Measurements from ENCODE around the gene RNF208. TPM values are rescaled to one million over a fixed set of nuclear protein-coding genes. Genes with fewer than 3 reads are reported as not detected.

RNF208 gene
- total RNA-seq, 2 experiments from 2014 or later = 6.0 to 7.1 TPM

DNA sequence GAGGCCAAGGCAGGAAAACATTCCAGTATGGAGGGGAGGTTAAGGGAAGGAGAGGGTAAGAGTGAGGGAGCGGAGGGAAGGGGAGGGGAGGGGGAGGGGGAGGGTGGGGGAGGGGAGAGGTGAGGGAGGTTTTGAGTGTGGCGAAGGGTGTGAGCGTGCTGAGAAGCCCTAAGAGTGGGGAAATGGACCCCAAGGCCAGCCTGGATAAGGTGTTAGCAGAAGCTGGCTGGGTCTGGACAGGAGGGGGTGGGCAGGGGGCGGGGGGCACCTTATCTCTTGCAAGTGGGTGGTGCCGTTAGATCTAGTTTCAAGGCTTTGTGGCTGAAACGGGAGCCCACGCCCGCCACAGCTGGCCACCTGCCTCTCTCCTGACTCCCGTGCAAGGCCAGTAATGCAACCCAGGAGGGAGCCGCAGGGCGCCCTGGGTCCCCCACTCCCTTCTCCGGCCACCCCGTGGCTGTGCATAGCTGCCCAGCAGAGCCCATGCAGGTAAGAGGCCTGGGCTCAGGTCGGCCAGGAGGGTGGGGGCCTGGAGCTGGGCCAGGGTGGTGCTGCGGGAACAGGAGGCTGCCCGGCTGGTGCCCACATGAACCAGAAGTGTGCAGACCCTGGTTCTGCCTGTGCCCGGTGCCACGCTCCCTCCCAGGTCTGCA is 5.9 kb upstream of the RNF208 start:
- no peaks in the 10 kb centered on the region for H3K36me3 Mint-ChIP-seq
- peaks cover 4% of the 10 kb centered on the region for H3K4me1 Mint-ChIP-seq
- no peak for DNase-seq
- H3K9me3 Mint-ChIP-seq = no peaks in the 10 kb centered on the region
- no peak overlapping the region for H3K4me3 Mint-ChIP-seq
- peak overlapping the region; percentile 64 for H3K27ac Mint-ChIP-seq
- H3K27me3 Mint-ChIP-seq = peaks cover 12% of the 10 kb centered on the region

DNA sequence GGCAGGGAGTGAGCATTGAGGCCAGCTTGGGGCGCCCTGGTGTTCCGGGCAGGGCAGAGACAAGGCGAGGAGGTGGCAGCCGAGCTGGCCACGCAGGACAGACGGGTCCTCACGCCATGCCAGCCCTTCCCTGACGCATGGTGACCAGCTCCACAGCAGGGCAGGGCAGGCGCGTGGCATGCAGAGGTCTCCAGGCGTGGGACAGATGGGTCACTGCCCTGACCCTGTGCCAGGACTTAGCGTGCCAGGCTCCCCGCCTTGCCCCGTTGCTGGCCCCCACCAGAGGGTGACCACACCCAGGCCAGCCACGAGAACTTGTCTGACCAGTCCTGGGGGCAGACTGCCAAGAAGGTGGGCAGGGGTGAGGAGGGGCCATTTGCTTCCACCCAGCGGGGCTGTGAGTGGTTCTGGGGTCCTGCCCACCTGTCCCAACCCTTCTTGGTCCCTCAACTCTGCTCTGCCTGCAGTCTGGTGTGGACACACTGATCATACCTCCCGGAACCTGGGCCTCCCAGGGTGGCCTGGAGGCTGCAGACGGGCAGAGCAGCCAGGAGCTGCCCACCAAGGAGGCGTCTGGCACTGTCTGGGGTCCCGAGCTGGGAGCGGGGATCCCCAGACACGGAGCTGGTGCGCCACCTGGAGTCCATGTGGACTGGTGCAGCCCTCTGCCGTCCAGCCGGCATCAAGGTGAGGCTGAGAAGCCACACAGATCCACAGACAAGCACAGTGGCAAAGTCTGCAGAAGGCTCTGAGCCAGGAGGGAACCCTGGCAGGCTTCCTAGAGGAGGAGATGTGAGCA is 5.2 kb upstream of the RNF208 start, which contains the start of gene RNF224:
RNF224 (plus strand) TSS at position 449 of the 799 bp plus-strand sequence. CDS start 834 bp downstream, outside the sequence.
- no peak within 1 kb of the TSS for H3K4me3 Mint-ChIP-seq
- DNase-seq = peak; percentile 84
- no peaks in the 10 kb centered on the region for H3K9me3 Mint-ChIP-seq
- H3K4me1 Mint-ChIP-seq = peaks cover 6% of the 10 kb centered on the region
- peaks cover 12% of the 10 kb centered on the region for H3K27me3 Mint-ChIP-seq
- peak within 1 kb of the TSS; percentile 64 for H3K27ac Mint-ChIP-seq
- H3K36me3 Mint-ChIP-seq = no peaks in the 10 kb centered on the region

DNA sequence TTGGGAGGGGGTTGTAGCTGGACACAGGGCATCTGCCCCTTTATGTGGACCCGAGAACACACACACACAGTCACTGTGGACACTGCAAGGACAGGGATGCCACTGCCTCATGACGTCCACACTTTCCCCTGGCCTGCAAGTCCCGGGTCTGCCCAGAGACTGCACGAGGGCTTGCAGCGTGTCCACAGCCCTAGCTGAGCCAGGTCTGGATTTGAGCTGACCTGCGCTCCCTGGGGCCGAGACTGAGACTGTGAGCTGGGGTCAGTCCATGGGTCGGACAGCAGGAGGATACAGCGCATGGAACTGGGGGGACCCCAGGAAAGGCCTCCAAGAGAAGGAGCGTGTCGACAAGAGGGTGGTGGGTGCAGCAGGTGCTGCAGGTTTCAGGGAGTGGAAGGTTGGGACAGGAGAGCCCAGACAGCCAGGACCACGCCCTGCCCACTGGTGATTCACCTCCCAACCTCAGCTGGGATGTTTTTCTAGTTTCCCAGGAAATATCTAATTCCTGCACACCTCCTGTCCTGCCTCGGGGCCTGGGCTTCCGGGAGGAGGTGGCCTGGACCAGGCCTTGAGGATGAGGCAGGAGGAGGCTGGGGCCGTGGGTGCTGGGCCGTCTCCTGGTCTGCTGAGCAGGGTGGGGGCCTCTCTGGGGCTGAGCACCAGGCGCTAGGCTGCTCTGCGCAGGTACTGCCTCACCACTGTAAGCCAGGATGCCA is 4.5 kb upstream of the RNF208 start:
- Mint-ChIP-seq H3K4me3 (no peak overlapping the region), H3K27me3 (peaks cover 12% of the 10 kb centered on the region)

DNA sequence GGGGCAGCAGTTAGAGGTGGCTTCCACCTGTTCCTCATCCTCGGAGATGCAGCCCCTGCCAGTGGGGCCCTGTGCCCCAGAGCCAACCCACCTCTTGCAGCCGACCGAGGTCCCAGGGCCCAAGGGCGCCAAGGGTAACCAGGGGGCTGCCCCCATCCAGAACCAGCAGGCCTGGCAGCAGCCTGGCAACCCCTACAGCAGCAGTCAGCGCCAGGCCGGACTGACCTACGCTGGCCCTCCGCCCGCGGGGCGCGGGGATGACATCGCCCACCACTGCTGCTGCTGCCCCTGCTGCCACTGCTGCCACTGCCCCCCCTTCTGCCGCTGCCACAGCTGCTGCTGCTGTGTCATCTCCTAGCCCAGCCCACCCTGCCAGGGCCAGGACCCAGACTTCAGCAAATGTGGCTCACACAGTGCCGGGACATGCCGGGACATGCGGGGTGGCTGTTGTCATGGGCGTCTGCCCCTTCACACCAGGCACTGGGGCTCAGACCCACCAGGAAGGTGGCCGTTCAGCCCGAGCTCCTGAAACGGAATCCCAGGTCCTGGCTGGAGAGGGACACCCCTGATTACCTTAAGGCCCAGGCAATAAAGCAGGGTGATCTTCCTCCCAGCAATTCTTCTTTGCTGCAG is 3.8 kb upstream of the RNF208 start:
- Mint-ChIP-seq H3K4me1 (peaks cover 6% of the 10 kb centered on the region), H3K9me3 (no peaks in the 10 kb centered on the region), H3K4me3 (no peak overlapping the region), H3K36me3 (no peaks in the 10 kb centered on the region), H3K27me3 (peaks cover 12% of the 10 kb centered on the region), H3K27ac (no peak overlapping the region)
- DNase-seq = no peak

More for the DNA sequence above, 4.5 kb upstream of the RNF208 start:
- Mint-ChIP-seq H3K4me1 (peaks cover 6% of the 10 kb centered on the region), H3K27ac (no peak overlapping the region), H3K36me3 (no peaks in the 10 kb centered on the region), H3K9me3 (no peaks in the 10 kb centered on the region)
- no peak for DNase-seq

DNA sequence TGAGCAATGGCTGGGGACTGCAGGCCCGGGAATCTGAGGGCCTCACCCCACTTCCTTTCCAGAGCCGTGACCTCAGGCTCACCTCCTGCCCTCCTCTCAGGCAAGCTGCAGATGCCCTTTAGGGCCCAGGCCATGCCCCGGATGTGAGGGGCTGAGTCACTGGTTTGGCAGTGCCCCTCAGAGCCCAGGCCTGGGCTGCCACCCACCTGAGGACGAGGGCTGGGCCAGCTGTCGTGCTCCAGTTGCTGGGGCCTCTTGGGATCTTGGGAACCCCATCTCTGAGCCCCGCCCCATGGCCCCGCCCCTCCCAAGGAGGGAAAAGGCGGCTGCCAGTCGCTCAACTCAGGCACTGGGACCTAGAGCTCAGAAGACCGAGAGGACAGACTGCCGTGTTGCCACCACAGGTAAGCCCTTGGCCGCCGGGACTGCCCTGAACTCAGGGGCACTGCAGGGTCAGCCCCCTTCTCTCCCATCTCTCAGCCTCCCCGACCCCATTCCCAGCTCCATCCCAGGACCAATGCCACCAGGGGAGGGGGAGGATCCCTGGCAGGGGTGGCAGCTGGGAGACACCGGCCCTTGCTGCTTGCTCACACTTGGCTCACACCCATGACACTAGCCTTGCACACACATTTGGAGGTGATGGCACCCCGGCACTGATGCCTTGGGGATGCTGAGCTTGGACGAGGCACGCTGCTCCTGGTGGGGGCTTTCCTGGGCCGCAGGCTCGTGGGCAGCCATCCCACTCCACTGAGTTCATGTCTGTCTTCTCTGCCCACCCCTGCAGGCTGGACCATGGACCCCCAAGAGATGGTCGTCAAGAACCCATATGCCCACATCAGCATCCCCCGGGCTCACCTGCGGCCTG is 3.0 kb upstream of the RNF208 start, which contains the start of gene CYSRT1:
CYSRT1 (plus strand) TSS at position 345 of the 865 bp plus-strand sequence; CDS start at position 793, 448 bp downstream.
- DNase-seq = peak; percentile 33
- Mint-ChIP-seq H3K36me3 (no peaks in the 10 kb centered on the region), H3K4me1 (peaks cover 6% of the 10 kb centered on the region), H3K4me3 (peak within 1 kb of the TSS; percentile 75), H3K27ac (peak within 1 kb of the TSS; percentile 38), H3K9me3 (no peaks in the 10 kb centered on the region), H3K27me3 (peaks cover 12% of the 10 kb centered on the region)

DNA sequence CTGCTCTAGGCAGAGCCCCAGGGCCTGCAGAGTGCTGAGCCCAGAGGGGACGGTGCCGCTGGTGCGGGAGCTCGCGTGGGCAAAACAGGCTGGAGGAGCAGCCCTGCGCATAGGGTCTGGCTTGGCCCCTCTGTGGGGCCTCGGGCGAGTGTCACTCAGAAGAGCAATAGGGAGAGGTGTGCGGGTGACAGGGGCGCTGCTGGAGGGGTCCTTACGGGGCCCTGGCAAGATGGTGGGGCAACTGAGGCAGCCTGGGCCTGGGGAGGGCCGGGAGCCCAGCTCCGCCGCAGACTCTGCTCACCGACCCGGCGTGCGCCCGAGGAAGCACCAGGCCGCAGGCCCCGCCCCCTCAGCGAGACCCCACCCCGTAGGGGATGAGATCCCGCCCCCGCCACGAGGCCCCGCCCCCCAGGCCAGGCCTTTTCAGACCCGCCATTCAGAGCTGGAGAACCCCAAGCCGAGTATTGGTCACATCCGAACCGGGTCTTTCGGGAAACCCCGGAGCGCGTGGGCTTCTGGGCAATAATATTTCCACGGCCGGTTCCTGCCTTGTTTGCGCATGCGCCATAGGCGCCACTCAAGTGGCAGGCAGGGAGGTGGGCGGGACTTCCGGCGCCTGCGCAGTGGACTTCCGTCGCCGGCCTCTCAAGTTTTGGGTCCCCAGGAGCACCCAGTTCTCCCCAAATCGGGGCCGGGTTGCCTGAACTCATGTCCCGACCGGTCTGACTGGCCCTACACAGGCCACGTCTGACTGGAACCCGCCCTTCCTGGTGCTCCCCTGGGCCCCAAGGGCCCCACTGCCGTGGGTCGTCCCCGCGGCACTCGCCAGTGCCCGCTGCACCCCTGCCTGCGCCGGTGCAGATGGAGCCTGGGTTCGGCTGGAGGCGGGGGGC is 1.3 kb upstream of the RNF208 start:
- Mint-ChIP-seq H3K4me3 (peak overlapping the region; percentile 85), H3K4me1 (peaks cover 6% of the 10 kb centered on the region), H3K27ac (peak overlapping the region; percentile 38), H3K27me3 (peaks cover 8% of the 10 kb centered on the region), H3K9me3 (no peaks in the 10 kb centered on the region), H3K36me3 (no peaks in the 10 kb centered on the region)
- peak; percentile 98 for DNase-seq

DNA sequence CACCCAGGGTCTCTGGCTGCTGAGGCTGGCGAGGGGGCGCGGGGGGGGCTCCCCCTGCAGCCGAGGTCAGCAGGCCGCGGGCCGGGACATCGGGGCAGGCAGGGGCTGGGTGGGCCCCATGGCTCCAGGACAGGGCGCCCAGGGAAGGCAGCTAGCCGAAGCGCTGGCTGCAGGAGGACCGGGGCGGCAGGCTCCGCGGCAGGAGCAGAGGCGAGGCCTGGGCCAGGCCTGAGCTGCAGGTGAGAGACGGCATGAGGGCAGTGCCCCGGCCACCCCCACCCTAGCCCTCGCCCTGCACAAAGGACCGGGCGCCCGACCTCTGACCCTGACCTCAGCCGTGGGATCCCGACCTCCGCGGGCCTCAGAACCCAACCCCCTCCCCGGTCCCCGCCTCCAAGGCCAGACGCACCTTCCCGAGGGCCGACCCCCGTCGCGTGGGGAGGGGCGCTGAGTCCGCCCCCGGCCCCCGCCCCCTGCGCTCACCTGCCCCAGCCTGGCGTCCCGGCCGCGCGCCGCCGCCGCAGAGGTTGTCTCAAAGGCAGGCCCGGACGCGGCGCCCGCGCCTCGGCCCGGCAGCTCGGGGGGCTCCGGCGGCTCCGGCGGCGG is 431 bp downstream of the RNF208 start:
- Mint-ChIP-seq H3K36me3 (no peaks in the 10 kb centered on the region), H3K27me3 (peaks cover 3% of the 10 kb centered on the region), H3K4me1 (peaks cover 4% of the 10 kb centered on the region), H3K9me3 (no peaks in the 10 kb centered on the region), H3K27ac (no peak overlapping the region), H3K4me3 (no peak overlapping the region)
- no peak for DNase-seq

DNA sequence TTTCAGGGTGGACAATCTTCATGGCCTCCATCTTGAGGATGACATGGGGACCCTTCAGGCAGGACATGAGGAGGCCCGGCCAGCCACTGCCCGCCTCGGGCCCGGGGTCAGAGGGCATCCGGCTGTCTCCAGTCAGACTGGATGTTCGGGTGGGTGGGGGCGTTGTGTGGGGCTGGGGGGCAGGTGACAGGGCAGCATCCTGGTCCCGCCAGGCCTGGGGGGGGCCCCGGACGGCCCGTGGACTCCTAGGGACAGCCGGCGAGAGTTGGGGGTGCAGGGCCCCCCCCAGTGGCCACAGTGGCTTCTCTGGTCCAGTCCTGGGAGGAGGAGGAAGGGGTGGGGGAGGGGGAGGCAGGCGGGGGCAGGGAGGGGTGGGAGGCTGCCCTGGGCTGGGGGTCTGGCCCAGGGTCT is 940 bp downstream of the RNF208 start:
- no peaks in the 10 kb centered on the region for H3K36me3 Mint-ChIP-seq
- H3K4me1 Mint-ChIP-seq = peaks cover 4% of the 10 kb centered on the region
- no peaks in the 10 kb centered on the region for H3K9me3 Mint-ChIP-seq
- no peak overlapping the region for H3K27ac Mint-ChIP-seq
- no peak for DNase-seq
- no peaks in the 10 kb centered on the region for H3K27me3 Mint-ChIP-seq
- H3K4me3 Mint-ChIP-seq = peak overlapping the region; percentile 37

DNA sequence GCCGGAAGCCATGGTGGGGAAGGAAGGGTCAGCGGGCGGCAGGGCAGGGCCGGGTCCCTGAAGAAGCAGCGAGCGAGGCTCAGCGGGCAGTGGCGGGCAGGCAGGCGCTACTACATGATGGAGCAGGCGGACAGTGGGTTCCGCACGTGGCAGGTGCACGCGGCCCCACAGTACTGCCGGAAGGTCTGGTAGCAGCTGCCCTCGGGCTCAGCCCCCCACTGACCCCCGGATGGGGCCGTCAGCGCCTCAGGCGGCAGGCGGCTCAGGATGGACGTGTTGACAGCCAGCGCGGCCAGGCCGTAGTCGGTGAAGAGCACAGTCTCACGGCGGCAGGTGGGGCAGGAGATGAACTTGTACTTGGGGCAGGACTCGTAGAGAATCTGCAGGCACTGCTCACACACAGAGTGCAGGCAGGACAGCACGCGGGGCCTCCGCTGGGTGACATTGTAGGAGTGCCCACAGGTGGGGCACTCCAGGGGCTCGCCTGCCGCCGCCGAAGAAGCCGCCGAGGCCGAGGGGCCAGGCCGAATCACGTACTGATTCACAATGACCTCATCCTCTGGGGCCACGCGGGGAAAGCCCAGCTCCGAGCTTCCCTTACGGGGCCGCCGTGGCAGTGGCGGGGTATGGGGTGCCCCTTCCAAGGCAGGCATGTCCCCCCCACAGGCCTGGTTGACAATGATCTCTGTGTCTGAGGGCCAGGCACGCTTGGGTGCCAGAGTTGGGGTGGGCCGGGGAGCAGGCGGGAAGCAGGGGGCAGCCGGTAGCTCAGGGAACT is 1.5 kb downstream of the RNF208 start:
- no peak for DNase-seq
- Mint-ChIP-seq H3K36me3 (no peaks in the 10 kb centered on the region), H3K27me3 (no peaks in the 10 kb centered on the region), H3K9me3 (no peaks in the 10 kb centered on the region), H3K4me1 (peaks cover 4% of the 10 kb centered on the region), H3K27ac (no peak overlapping the region), H3K4me3 (peak overlapping the region; percentile 37)

DNA sequence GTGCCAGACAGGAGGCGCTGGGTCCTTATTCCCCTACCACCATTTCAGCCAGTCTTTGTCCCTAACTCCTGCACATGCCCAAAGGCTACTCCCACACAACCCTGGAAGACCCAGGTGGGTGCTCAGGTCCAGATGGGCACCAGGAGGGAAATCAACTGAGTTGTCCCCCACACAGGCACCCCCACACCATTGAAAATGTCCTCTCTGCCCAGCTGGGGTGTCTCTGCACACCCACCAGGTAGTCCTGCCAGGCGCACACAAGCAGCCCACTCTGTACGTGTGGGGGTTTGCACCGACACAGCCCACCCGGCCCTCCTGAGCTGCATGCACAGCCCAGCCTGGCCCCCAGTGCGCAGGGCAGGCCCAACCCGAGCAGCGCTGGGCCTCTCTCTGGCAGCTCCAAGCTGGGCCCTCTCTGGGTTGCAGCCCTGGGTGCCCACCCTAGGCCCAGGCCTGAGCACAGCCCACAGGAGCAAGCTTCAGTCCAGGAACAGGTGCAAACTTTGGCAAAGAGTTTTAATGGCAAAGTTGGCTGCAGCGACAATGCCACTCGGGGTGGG is 2.2 kb downstream of the RNF208 start:
- H3K4me3 Mint-ChIP-seq = no peak overlapping the region
- no peaks in the 10 kb centered on the region for H3K9me3 Mint-ChIP-seq
- no peak for DNase-seq
- H3K4me1 Mint-ChIP-seq = peaks cover 3% of the 10 kb centered on the region
- H3K27ac Mint-ChIP-seq = no peak overlapping the region
- H3K27me3 Mint-ChIP-seq = no peaks in the 10 kb centered on the region
- no peaks in the 10 kb centered on the region for H3K36me3 Mint-ChIP-seq

DNA sequence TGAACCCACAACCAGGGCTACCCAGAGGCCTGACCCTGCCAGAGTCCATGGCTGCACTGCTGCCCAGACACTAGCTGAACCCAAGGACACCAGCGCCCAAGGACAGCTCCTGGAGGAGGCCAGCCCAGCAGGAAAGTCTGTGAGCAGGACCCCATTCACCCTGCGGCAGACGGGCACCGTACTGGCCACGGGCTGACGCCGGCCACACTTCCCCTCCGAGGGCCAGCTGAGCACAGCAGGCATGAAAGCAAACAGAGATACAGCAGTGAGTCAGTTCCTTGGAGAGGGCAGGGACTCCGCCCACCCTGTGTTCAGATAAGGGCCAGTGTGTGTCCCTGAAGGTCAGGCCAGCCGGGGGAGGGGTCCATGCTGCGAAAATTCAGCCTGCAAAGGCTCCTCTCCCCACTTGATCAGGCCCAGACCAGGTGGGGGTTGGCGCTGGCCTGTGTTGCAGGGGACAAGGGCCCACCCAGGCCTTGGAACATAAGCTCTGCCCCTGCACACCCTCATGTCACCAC is 3.2 kb downstream of the RNF208 start:
- Mint-ChIP-seq H3K27me3 (no peaks in the 10 kb centered on the region), H3K4me1 (peaks cover 3% of the 10 kb centered on the region), H3K9me3 (no peaks in the 10 kb centered on the region), H3K27ac (no peak overlapping the region), H3K36me3 (no peaks in the 10 kb centered on the region), H3K4me3 (no peak overlapping the region)
- DNase-seq = no peak

DNA sequence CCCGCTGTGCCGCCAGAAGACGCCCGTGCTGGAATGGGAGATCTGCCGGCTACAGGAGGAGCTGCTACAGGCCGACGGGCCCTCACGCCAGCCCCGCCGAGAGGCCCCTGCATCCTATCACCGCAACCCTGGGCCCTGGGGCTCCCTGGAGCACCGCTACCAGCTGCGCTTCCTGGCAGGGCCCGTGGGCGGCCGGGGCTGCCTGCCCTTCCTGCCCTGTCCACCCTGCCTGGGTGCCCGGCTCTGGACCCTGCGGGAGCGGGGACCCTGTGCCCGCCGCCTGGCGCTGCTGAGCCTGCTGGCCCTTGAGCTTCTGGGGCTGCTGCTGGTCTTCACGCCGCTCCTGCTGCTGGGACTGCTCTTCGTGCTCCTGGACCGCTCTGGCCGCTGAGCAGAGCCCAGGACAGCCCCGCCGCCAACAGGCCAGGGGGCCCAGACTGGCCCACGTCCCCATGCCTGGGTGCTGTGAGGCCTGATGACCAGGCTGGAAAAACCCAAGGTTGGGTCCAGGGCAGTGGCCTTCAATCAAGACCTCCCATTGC is 3.8 kb downstream of the RNF208 start:
- no peak for DNase-seq
- peaks cover 3% of the 10 kb centered on the region for H3K4me1 Mint-ChIP-seq
- H3K27me3 Mint-ChIP-seq = no peaks in the 10 kb centered on the region
- no peaks in the 10 kb centered on the region for H3K36me3 Mint-ChIP-seq
- no peak overlapping the region for H3K27ac Mint-ChIP-seq
- H3K4me3 Mint-ChIP-seq = no peak overlapping the region
- H3K9me3 Mint-ChIP-seq = no peaks in the 10 kb centered on the region

All from activated naive CD8-positive, alpha-beta T cell treated with anti-CD3 and anti-CD28 coated beads for 36 hours (primary cell).